Prostate gland (tissue), 2 donors: ENCODE measurements around the gene CERCAM.

ENCODE experiments used
- CTCF ChIP-seq, 4 experiments: fragments of 200-600 bp in 2 of 4; fragments of 450-650 bp in 2 of 4; sonication (generic) in 2 of 4; IDR thresholded peaks; 1 replicate in 3 of 4; 2 replicates in 1 of 4; pipeline ENCODE4 v1.5.1; 2016 to 2019; ENCODE audit warnings: antibody characterized with exemption in 4 of 4, mild to moderate bottlenecking in 2 of 4, moderate library complexity in 2 of 4
- POLR2A ChIP-seq: fragments of 450-650 bp; IDR thresholded peaks from one replicate; pipeline ENCODE4 v1.6.1; 2016; ENCODE audit warnings: antibody characterized with exemption, mild to moderate bottlenecking

GRCh38 chr9:128484686-128485413 lies 64.2 kb downstream of the CERCAM start:
- TF ChIP-seq CTCF (IDR thresholded peaks at IDR 0.05) (no peak), POLR2A (no peak)
